Measurements from ENCODE around the gene SOX18.

GRCh38 chr20:64041781-64042053 lies 7.7 kb downstream of the SOX18 start:
- TF ChIP-seq SUZ12 (IDR thresholded peaks at IDR 0.05; ENCODE audit: extremely low read depth, insufficient read depth, insufficient read length) (no peak), YY1 (IDR thresholded peaks at IDR 0.05; ENCODE audit: insufficient read depth, insufficient read length) (no peak)

Data from NT2/D1 (cell line).